DMS153 treated with DMSO at 0.1 percent for 48 hours (cell line): ENCODE results near the gene CRAMP1.

ENCODE experiments used
- DNase-seq: peaks from one replicate; lab custom pipeline; 2025; ENCODE audit not compliant: unreplicated experiment; lab: John Stamatoyannopoulos, UW

CRAMP1 gene

DNA sequence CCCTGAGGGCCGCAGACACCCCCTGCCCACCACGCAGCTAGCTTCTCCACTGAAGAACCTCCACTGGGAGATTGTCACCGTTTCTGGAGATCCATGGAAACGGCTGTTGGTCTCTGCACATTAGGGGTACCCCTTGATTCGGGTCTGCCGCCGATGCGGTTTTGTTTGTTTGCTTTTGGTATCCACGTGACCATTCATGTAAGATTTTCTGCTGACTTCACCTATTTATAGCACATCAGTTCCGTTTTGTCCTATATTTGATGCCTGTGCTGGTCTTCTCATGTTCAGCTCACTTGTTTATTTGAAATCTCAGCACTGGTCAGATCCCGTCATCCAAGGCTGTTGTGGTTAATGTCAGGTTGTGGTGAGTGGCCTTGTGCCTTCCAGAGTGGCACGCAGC lies 21.1 kb downstream of the CRAMP1 start:
- DNase-seq: no peak

DNA sequence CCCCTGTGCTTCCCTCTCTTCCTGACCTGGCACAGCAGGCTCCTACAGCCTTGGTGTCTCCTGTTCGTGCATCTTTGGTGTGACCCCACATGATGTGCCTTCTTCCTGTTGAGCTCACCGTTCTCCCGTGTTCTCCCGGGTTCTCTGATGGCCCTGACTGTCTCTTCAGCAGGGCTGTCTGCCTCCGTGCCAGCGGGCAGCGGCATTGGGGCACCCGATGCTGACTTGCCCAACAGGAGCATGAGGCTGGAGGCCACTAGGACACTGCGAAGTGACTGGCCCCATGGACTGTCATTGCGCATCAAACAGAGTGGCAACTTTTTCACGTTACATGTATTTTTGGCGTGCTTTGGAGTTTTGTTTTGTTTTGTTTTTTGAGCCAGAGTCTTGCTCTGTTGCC lies 22.4 kb downstream of the CRAMP1 start:
- DNase-seq: no peak

DNA sequence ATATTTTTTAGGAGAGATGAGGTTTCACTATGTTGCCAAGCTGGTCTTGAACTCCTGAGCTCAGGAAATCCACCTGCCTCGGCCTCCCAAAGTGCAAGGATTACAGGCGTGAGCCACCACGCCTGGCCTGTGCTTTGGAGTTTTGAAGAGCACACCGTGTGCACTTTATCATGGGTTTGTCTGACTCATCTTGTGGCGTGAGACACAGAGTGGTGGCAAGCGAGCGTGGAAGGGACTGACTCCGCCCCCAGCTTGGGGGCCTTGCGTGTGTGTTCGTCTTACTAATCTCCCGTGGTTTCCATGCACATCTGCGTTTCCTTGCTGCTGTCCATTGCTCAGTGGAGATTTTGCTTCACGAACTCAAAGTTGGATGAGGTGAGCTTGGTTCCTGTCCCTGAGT lies 22.9 kb downstream of the CRAMP1 start:
- no peak for DNase-seq

DNA sequence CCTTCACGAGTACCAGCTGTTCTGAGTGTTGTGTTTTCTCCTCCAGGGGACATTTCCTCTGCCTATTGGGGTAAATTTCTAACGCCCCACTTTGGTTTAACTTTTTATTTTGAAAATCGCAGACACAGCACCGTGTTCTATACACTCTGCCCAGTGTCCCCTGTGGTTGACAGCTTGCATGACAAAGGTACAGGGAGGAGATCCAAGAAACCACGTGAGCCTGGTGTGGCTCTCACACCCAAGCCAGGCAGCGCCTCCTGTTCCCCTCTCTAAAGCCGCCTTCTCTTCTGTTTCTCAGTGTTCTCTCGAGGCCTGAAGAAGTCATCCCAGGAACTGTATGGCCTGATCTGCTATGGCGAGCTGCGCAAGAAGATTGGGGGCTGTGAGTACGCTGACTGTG lies 25.4 kb downstream of the CRAMP1 start:
- no peak for DNase-seq

- no peak for DNase-seq
Measured at GRCh38 chr16:1638757-1639156, 26.6 kb downstream of the CRAMP1 start.

- no peak for DNase-seq
Measured at GRCh38 chr16:1639282-1639681, 27.1 kb downstream of the CRAMP1 start.

DNA sequence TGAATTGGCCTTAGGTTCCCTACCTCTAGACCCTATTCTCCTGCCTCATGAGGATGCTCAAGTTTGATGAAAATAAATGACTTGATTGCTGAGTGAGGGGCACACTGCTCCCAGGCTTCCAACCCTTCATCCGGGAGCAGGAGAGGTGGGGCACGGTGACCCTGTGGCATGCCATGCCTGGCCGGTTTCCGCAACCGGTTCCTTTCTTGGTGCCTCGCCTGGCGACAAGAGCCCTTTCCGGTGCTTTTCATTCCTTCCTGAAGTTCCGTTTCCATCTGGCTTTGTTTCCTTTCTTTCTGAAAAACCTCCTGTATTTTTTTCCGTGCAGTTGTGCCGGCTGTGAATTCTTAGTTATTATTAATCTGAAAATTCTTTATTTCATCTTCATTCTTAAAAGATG lies 27.7 kb downstream of the CRAMP1 start:
- DNase-seq: no peak

DNA sequence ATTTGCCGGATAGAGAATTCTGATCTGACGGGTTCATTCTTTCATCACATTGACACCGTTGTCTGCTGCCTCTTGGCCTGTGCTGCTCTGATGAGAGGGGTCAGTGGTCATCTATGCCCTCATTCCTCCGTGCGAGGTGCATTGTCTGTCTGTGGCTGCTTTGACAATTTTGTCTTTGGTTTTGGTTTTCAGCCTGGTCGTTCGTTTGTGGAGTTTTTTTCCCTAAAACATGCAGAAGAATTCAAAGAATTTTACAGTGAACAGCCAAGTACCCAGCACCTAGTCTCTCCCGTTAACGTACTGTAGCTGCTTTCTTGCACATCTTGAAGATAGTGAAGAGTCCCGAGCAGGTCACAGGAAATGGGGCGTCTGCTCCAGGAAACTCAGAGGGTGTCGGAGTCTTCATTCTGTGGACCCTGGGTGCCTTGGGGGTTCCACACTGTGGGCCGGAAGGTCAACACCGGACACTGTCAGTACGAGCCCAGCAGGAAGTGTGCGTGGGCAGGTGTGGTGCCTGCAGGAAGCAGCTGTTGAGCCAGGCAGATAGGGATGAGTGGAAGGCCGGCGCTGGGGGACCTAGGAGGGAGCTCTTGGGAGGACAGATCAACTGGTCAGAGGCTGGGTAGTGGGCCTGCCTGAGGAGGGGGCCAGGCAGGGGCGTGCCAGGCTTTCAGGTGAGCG lies 28.2 kb downstream of the CRAMP1 start:
- no peak for DNase-seq

DNA sequence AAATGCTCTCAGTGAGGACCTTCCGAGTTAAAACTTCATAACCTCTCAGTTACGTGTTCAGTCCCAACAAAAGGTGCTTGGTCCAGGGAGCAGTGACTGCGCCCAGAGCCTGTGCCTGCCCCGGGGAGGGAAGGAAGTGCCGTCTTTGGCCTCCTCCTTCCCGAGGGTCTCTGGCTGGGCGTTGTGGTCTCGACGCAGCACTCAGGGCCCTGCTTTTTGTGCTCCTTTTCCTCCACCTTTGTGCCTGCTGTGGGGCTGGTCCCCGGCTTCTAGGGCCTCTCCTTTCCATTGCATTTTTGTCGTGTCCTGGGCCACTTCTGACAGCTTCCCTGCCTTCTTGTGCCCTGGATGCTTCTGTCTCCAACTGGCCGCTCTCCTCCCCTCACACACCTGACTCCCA lies 29.1 kb downstream of the CRAMP1 start:
- no peak for DNase-seq

GRCh38 chr16:1642148-1642547 lies 30.0 kb downstream of the CRAMP1 start:
- no peak for DNase-seq

DNA sequence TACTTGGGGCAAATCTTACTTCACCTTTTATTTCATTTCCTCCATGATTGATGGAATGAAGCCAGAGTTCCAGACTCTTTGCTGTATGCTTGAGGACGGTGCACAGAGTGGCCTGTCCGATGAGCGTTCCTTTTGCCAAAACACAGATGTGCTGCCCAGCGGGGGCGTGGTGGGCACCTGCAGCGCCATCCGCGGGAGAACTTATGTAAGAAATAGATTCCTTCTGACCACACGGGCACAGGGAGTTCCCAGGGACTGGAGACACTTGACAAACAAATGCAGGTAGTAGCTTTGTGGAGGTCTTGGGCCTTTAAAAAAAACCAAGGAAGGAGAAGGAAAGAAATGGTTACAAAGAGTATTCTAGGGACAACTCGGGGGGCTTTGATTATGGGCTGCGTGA lies 30.6 kb downstream of the CRAMP1 start:
- DNase-seq: no peak

DNA sequence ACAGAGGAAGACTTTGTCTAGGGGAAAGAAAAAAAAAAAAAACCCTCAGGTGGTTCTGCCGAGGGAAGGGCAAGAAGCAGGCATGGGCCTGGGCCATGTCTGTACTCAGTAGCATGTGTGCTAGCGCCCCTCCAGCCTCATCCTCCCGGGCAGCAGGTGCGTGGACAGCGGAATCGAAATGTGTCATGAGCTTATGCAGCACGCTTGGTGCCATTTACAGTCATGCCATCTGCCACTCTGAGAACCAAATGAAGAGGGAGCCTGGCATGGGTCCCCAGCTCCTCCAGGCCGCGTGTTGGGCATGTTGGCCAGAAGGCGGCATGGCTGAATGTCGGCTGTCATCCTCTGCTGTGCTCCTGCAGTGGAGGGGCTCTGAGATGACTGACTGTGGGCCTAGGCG lies 31.4 kb downstream of the CRAMP1 start:
- no peak for DNase-seq

- no peak for DNase-seq
Measured at GRCh38 chr16:1645914-1646525, 33.9 kb downstream of the CRAMP1 start.

DNA sequence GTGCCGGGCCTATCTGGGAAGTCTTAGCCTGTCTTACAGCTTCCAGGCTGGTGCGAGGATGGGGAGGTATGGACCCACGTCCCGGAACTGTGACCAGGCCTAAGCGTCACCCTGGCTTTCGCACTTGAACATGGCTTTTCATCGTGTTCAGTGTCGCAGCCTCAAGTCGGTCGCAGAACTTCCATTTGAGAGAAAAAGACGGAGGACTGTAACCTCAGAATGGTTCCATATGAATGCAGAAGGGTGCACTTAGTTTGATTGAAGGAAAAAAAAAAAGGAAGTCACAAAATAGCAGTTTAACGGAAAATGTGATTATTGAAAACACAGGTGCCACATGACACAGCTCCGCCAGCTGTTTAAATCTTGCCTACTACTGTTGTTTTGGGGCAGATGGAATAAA lies 35.7 kb downstream of the CRAMP1 start:
- no peak for DNase-seq

DNA sequence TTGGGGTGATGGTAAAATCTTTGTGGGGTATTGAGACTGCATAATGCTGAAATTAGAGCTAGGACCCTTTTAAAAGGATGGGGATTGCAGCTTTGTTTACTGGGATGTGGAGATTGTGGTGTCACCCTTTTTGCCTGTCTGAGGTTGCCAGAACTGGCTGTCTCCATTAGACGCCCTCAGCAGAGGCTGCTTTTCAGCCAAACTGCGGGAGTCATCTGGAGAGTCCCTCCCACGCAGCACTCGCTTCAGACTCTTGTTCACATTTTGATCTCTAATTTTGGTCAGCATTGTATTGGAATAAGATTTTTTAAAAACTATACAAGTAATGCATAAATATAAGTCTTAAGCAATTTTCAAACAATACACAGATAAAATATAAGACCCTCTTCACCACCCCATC lies 38.0 kb downstream of the CRAMP1 start:
- DNase-seq: no peak

DNA sequence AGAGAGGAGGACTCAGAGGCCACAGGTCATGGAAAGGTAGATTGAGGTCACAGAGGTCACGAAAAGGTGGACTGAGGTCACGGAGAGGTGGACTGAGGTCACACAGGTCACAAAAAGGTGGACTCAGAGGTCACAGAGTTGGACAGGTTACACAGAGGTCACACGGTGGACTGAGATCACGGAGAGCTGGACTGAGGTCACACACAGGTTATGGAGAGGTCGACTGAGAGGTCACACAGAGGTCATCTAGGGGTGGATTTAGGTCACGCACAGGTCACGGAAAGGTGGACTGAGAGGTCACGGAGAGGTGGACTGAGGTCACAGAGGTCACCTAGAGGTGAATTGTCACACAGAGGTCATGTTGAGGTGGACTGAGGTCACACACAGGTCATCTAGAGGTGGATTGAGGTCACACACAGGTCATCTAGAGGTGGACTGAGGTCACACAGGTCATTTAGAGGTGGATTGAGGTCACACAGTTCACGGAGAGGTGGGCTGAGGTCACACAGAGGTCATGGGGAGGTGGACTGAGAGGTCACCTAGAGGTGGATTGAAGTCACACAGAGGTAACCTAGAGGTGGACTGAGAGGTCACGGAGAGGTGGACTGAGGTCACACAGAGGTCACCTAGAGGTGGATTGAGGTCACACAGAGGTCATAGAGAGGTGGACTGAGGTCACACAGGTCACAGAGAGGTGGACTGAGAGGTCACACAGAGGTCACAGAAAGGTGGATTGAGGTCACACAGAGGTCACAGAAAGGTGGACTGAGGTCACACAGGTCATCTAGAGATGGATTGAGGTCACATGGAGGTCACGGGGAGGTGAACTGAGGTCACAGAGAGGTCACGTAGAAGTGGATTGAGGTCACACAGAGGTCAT lies 39.2 kb downstream of the CRAMP1 start:
- no peak for DNase-seq

- no peak for DNase-seq
Measured at GRCh38 chr16:1651974-1652312, 39.8 kb downstream of the CRAMP1 start.

DNA sequence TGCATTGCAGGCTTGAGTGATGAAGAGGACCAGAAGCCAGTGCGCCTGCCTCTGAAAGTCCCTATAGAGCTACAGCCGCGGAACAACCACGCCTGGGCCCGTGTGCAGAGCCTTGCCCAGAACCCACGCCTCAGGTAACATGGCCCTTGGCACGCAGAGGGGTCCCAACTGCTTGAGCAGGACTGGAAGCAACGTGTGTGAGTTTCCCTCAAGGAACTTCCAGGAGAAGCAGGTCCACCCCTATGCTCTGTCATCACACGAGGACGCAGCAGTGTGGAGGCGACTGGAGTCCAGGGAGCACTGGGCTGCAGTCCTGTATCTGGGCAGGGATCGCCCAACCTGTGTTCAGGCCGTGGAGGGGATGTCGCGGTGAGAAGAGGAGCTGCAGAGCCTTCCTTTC lies 40.9 kb downstream of the CRAMP1 start:
- DNase-seq: no peak

- no peak for DNase-seq
Measured at GRCh38 chr16:1654505-1655268, 42.5 kb downstream of the CRAMP1 start.

- DNase-seq: no peak
Measured at GRCh38 chr16:1655269-1655807, 43.2 kb downstream of the CRAMP1 start.
